H1 (cell line): Measurements from ENCODE around the gene CIROP. TPM values are rescaled to one million over a fixed set of nuclear protein-coding genes. Genes with fewer than 3 reads are reported as not detected.

Experiments used
- CHD2 ChIP-seq: IDR thresholded peaks from 2 replicates; pipeline ENCODE4 v1.6.1; 2012; ENCODE audit warnings: low read length, improper control_type of control experiment
- HDAC2 ChIP-seq, 2 experiments: fragments of 300-600 bp in 1 of 2; sonication (generic) in 1 of 2; IDR thresholded peaks; 2 replicates each; pipeline ENCODE4 v1.6.1; 2011 to 2012; ENCODE audit warnings: low read depth in 2 of 2, low read length in 2 of 2, mild to moderate bottlenecking in 2 of 2, moderate library complexity in 2 of 2, borderline replicate concordance in 1 of 2, inconsistent platforms in 1 of 2
- JUN ChIP-seq: IDR thresholded peaks from 2 replicates; pipeline ENCODE4 v1.6.1; 2011; ENCODE audit warnings: low read depth, mild to moderate bottlenecking, improper control_type of control experiment, low read length
- KDM1A ChIP-seq: fragments of 200-600, 300-600 bp; sonication (generic); IDR thresholded peaks from 2 replicates; pipeline ENCODE4 v1.7.1; 2016; ENCODE audit warnings: mild to moderate bottlenecking, low read length, borderline replicate concordance
- MAFK ChIP-seq: IDR thresholded peaks from 2 replicates; pipeline ENCODE4 v1.6.1; 2012; ENCODE audit warnings: low read depth, mild to moderate bottlenecking, improper control_type of control experiment, low read length
- PHF8 ChIP-seq: fragments of 200-600 bp; sonication (generic); conservative IDR thresholded peaks from 2 replicates; pipeline ENCODE4 v1.7.1; 2012; ENCODE audit warnings: low read depth, mild to moderate bottlenecking, inconsistent platforms, low read length, moderate library complexity
- POLR2AphosphoS5 ChIP-seq: IDR thresholded peaks from 2 replicates; pipeline ENCODE4 v1.6.1; 2011; ENCODE audit warnings: low read depth, low read length
- RAD21 ChIP-seq, 2 experiments: IDR thresholded peaks in 1 of 2; conservative IDR thresholded peaks in 1 of 2; 2 replicates each; pipeline ENCODE4 v1.6.1; 2011; ENCODE audit warnings: low read depth in 2 of 2, low read length in 2 of 2, improper control_type of control experiment in 1 of 2, inconsistent platforms in 1 of 2, mild to moderate bottlenecking in 1 of 2, moderate library complexity in 1 of 2
- RFX5 ChIP-seq: IDR thresholded peaks from 2 replicates; pipeline ENCODE4 v1.6.1; 2011; ENCODE audit warnings: low read depth, low read length, improper control_type of control experiment, borderline replicate concordance
- SIN3A ChIP-seq, 2 experiments: IDR thresholded peaks in 1 of 2; conservative IDR thresholded peaks in 1 of 2; 2 replicates each; pipeline ENCODE4 v1.6.1; 2011 to 2012; ENCODE audit warnings: low read length in 2 of 2, improper control_type of control experiment in 1 of 2, low read depth in 1 of 2, mild to moderate bottlenecking in 1 of 2
- TBP ChIP-seq: IDR thresholded peaks from 2 replicates; pipeline ENCODE4 v1.6.1; 2011; ENCODE audit warnings: low read depth, low read length, improper control_type of control experiment
- YY1 ChIP-seq: IDR thresholded peaks from 2 replicates; pipeline ENCODE4 v1.6.1; 2011; ENCODE audit warnings: low read depth, mild to moderate bottlenecking, low read length
- ZNF274 ChIP-seq: IDR thresholded peaks from 2 replicates; pipeline ENCODE4 v1.7.0; 2012; ENCODE audit warnings: low read length, borderline replicate concordance; ENCODE audit errors: extremely low read depth
- polyA plus RNA-seq, 7 experiments: library from polyadenylated mRNA; depleted of rRNA in 3 of 7; stranded (reverse) in 5 of 7; unstranded in 2 of 7; fragments of >200 nt in 5 of 7; fragments of 200-250 nt in 2 of 7; gene quantifications; 1 replicate in 5 of 7; 2 replicates in 1 of 7; 4 replicates in 1 of 7; pipeline versions ENCODE4 v1.2.1 to v1.2.3, GENCODE V29; 2011 to 2013; ENCODE audit warnings: missing spikeins in 2 of 7, mixed read lengths in 2 of 7
- total RNA-seq: library from RNA; stranded (reverse); fragmentation: NEBNext Ultra II Directional; extraction: Animal tissue kit (Norgen Biotek cat#: 25700); gene quantifications from 2 replicates; pipeline ENCODE4 v1.2.1, GENCODE V29; 2021
- TF ChIP-seq, protein P1 (sequence below): IDR thresholded peaks from 2 replicates; pipeline ENCODE4 v1.6.1; 2012; ENCODE audit warnings: low read length, inconsistent platforms
- TF ChIP-seq, protein P2 (sequence below), 3 experiments: IDR thresholded peaks; 1 replicate in 2 of 3; 2 replicates in 1 of 3; pipeline versions ENCODE4 v1.5.1 to v1.6.1; 2011; ENCODE audit warnings: low read length in 3 of 3, mild to moderate bottlenecking in 3 of 3, inconsistent platforms in 2 of 3, low read depth in 1 of 3, moderate library complexity in 1 of 3; ENCODE audit not compliant: insufficient read depth in 1 of 3; ENCODE audit errors: control extremely low read depth in 1 of 3
- TF ChIP-seq, protein P3 (sequence below): IDR thresholded peaks from 2 replicates; pipeline ENCODE4 v1.6.1; 2011; ENCODE audit warnings: low read length, improper control_type of control experiment

Gene CIROP
- total and polyA plus RNA-seq, 2 of the 8 experiments (the other 6 are each of a cell fraction or from before 2014, with no cell fraction given) = 0.06 TPM; not detected in 1

DNA sequence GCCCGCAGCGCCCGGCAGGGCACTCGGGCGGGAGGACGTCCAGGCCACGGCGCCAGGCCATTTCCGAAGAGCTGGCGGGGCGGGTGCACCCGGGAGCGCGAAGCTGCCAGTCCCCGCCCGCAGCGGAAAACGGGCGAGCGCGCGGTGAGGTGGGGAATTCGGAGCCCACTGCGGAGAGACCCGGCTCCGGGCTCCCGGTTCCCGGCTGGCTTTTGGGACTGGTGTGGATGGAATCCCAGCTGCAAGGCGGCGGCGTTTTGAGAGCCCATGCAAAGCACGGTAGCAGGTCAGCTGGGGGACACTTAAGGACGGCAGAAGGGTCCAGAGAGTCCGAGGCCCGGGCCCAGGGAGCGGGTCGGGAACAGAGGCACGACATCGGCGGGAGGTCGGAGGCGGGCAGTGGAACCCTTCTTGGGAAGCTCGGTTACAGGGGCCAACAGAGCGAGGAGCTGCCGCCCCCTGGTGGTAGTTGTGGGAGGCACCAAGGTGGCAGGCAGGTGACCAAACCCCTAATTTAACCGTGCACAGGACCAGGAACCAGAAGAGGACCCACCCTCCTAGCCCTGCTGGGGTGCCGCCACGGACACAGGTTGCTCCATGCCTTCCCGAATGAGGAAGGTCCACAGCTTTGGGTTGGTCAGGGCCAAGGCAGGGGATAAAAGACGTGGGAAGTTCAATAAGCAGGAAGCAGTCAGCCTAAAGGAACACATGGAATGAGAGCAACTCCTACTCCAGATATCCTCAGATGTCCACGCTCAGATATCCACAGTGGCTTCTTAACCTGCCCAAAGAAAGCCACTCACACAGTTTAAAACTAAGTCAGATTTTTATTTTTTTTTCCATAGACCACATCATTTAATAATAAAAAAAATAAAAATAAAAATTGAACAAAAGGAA is 46.8 kb downstream of the CIROP start (continued):
- TF ChIP-seq SIN3A (conservative IDR thresholded peaks at IDR 0.05 in 1 of 2, IDR thresholded peaks at IDR 0.05 in 1 of 2; ENCODE audit: low read depth in 1 of 2, low read length in 2 of 2) (peak in 1 of 2 experiments; percentile 70; a peak in 2 of 4 replicates), JUN (no peak), PHF8 (0 out of 2 replicates have a peak, but pooled peaks have one; percentile 35), YY1 (no peak), HDAC2 (IDR thresholded peaks at IDR 0.05; ENCODE audit: borderline replicate concordance in 1 of 2, low read depth in 2 of 2, low read length in 2 of 2) (0 out of 4 replicates have a peak, but pooled peaks of 1 of the 2 experiments have one; percentile 5), CHD2 (peak; percentile 59; the same call in 1 of the 2 replicates), RAD21 (IDR thresholded peaks at IDR 0.05 in 1 of 2, conservative IDR thresholded peaks at IDR 0.05 in 1 of 2; ENCODE audit: low read depth in 2 of 2, low read length in 2 of 2) (peak; percentile 79 to 80), TBP (peak; percentile 75; the same call in 1 of the 2 replicates), RFX5 (no peak), MAFK (0 out of 2 replicates have a peak, but pooled peaks have one; percentile 17), KDM1A (peak; percentile 20; the same call in 1 of the 2 replicates), POLR2AphosphoS5 (peak; percentile 84), ZNF274 (no peak)
- TF ChIP-seq, protein P1, sequence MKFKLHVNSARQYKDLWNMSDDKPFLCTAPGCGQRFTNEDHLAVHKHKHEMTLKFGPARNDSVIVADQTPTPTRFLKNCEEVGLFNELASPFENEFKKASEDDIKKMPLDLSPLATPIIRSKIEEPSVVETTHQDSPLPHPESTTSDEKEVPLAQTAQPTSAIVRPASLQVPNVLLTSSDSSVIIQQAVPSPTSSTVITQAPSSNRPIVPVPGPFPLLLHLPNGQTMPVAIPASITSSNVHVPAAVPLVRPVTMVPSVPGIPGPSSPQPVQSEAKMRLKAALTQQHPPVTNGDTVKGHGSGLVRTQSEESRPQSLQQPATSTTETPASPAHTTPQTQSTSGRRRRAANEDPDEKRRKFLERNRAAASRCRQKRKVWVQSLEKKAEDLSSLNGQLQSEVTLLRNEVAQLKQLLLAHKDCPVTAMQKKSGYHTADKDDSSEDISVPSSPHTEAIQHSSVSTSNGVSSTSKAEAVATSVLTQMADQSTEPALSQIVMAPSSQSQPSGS = 0 out of 2 replicates have a peak, but pooled peaks have one; percentile 23
- TF ChIP-seq, protein P2, sequence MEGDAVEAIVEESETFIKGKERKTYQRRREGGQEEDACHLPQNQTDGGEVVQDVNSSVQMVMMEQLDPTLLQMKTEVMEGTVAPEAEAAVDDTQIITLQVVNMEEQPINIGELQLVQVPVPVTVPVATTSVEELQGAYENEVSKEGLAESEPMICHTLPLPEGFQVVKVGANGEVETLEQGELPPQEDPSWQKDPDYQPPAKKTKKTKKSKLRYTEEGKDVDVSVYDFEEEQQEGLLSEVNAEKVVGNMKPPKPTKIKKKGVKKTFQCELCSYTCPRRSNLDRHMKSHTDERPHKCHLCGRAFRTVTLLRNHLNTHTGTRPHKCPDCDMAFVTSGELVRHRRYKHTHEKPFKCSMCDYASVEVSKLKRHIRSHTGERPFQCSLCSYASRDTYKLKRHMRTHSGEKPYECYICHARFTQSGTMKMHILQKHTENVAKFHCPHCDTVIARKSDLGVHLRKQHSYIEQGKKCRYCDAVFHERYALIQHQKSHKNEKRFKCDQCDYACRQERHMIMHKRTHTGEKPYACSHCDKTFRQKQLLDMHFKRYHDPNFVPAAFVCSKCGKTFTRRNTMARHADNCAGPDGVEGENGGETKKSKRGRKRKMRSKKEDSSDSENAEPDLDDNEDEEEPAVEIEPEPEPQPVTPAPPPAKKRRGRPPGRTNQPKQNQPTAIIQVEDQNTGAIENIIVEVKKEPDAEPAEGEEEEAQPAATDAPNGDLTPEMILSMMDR (IDR thresholded peaks at IDR 0.05; ENCODE audit: control extremely low read depth in 1 of 3, insufficient read depth in 1 of 3, low read depth in 1 of 3, low read length in 3 of 3) = peak; percentile 87 to 96 (median 95)
- TF ChIP-seq, protein P3, sequence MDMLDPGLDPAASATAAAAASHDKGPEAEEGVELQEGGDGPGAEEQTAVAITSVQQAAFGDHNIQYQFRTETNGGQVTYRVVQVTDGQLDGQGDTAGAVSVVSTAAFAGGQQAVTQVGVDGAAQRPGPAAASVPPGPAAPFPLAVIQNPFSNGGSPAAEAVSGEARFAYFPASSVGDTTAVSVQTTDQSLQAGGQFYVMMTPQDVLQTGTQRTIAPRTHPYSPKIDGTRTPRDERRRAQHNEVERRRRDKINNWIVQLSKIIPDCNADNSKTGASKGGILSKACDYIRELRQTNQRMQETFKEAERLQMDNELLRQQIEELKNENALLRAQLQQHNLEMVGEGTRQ = peak; percentile 61
